ENCODE measurements around the gene SAMM50.

Gene SAMM50

GRCh38 chr22:44002997-44003396 is 47.8 kb downstream of the SAMM50 start:
- TF ChIP-seq CTCF (IDR thresholded peaks at IDR 0.05; ENCODE audit: low read depth, low read length, missing control alignments), result no peak
- in situ Hi-C loops (cut with HindIII; ENCODE audit: low sequenced_read_pairs), result loop anchor here (25.0 kb wide), 1 partner anchor 584 kb away; no protein-coding TSS in a partner anchor
- H3K4me3 ChIP-seq (ENCODE audit: low read depth, low read length), result no peak overlapping the region
- no peak for DNase-seq (ENCODE audit: low read depth)

GRCh38 chr22:44003405-44004103 is 48.3 kb downstream of the SAMM50 start:
- TF ChIP-seq CTCF (IDR thresholded peaks at IDR 0.05; ENCODE audit: low read depth, low read length, missing control alignments), result peak; percentile 23
- in situ Hi-C loops (cut with HindIII; ENCODE audit: low sequenced_read_pairs), result loop anchor here (25.0 kb wide), 1 partner anchor 584 kb away; no protein-coding TSS in a partner anchor
- no peak for DNase-seq (ENCODE audit: low read depth)
- no peak overlapping the region for H3K4me3 ChIP-seq (ENCODE audit: low read depth, low read length)

- in situ Hi-C loops (cut with HindIII; ENCODE audit: low sequenced_read_pairs), result loop anchor here (25.0 kb wide), 1 partner anchor 583 kb away; no protein-coding TSS in a partner anchor
- no peak for DNase-seq (ENCODE audit: low read depth)
- H3K4me3 ChIP-seq (ENCODE audit: low read depth, low read length), result no peak overlapping the region
- TF ChIP-seq CTCF (IDR thresholded peaks at IDR 0.05; ENCODE audit: low read depth, low read length, missing control alignments), result no peak
These were observed 48.8 kb downstream of the SAMM50 start for GRCh38 chr22:44004104-44004460.

GRCh38 chr22:44005524-44005923 is 50.3 kb downstream of the SAMM50 start:
- no peak for TF ChIP-seq CTCF (IDR thresholded peaks at IDR 0.05; ENCODE audit: low read depth, low read length, missing control alignments)
- in situ Hi-C loops (cut with HindIII; ENCODE audit: low sequenced_read_pairs), result loop anchor here (25.0 kb wide), 1 partner anchor 582 kb away; no protein-coding TSS in a partner anchor
- no peak overlapping the region for H3K4me3 ChIP-seq (ENCODE audit: low read depth, low read length)
- DNase-seq (ENCODE audit: low read depth), result no peak

- no peak for DNase-seq (ENCODE audit: low read depth)
- no peak overlapping the region for H3K4me3 ChIP-seq (ENCODE audit: low read depth, low read length)
- no peak for TF ChIP-seq CTCF (IDR thresholded peaks at IDR 0.05; ENCODE audit: low read depth, low read length, missing control alignments)
- in situ Hi-C loops (cut with HindIII; ENCODE audit: low sequenced_read_pairs), result loop anchor here (25.0 kb wide), 1 partner anchor 575 kb away; no protein-coding TSS in a partner anchor
These were observed 56.9 kb downstream of the SAMM50 start for GRCh38 chr22:44012162-44012561.

- DNase-seq (ENCODE audit: low read depth), result no peak
- in situ Hi-C loops (cut with HindIII; ENCODE audit: low sequenced_read_pairs), result loop anchor here (25.0 kb wide), 1 partner anchor 575 kb away; no protein-coding TSS in a partner anchor
- no peak overlapping the region for H3K4me3 ChIP-seq (ENCODE audit: low read depth, low read length)
- no peak for TF ChIP-seq CTCF (IDR thresholded peaks at IDR 0.05; ENCODE audit: low read depth, low read length, missing control alignments)
These were observed 57.3 kb downstream of the SAMM50 start for GRCh38 chr22:44012591-44012990.

Data from astrocyte of the cerebellum (primary cell).